ENCODE results near the gene MAGI3.
"Not testable (repeated sequence)": the region's sequence is repeated elsewhere in the genome, so short reads cannot be mapped to it uniquely, and the experiment has no call there.

MAGI3 gene

DNA sequence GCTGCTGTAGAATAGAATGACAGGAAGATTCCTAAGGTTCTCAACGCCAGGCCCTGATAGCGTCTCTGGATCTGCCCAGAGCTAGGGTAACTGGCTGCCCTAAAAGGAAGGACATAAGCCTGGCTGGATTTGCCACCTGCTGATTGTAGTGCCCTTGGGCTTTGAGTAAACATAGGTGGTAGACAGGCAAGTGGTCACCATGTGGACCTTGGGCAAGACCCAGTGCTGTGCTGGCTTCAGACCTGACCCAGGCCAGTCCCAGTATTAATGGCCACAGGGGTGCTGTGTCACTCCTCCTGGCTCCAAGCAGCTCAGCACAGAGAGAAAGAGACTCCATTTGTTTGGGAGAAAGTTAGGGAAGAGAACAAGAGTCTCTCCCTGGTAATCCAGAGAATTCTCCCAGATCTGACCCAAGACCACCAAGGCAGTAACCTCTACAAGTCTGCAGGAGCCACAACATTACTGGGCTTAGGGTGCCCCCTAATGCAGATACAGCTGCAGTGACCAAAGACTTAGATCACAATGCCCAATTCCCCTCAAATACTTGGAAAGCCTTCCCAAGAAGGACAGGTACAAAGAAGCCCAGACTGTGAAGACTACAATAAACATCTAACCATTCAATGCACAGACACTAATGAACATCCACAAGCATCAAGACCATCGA is 324.4 kb downstream of the MAGI3 start:
- no peak for DNase-seq

GRCh38 chr1:113717506-113717905 is 327.2 kb downstream of the MAGI3 start:
- not testable (repeated sequence) for DNase-seq

DNA sequence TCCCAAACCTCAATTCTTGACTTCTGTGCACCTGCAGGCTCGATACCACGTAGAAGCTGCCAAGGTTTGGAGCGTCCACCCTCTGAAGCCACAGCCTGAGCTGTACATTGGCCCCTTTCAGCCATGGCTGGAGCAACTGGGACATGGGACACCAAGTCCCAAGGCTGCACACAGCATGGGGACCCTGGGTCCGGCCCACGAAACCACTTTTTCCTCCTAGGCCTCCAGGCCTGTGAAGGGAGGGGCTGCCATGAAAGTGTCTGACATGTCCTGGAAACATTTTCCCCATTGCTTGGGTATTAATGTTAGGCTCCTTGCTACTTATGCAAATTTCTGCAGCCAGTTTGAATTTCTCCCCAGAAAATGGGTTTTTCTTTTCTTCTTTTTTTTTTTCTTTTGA is 328.3 kb downstream of the MAGI3 start:
- not testable (repeated sequence) for DNase-seq

DNA sequence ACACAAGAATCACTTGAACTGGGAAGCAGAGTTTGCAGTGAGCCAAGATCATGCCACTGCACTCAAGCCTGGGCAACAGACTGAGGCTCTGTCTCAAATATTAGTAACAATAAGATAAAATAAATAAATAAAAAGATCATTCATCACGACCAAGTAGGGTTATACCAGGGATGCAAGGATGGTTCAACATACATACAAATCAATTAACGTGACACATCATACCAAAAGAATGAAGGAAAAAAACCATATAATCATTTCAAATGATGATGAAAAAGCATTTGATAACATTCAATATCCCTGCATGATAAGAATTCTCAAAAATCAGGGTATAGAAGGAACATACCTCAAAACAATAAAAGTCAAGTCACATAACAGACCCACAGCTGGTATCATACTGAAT is 330.7 kb downstream of the MAGI3 start:
- no peak for DNase-seq

DNA sequence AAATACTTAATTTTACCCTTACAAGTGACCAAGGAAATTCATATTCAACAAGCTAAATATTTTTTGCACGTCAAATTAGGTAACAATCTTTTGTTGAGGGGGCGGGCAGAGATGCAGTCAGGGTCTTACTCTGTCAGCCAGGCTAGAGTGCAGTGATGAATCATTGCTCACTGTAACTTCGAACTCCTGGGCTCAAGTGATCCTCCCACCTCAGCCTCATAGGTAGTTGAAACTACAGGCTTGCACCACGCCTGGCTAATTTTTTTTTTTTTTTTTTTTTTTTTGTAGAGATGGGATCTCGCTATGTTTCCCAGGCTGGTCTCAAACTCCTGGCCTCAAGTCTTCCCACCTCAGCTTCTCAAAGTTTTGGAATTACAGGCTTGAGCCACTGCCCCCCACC is 342.5 kb downstream of the MAGI3 start:
- no peak for DNase-seq

GRCh38 chr1:113734357-113735055 is 344.2 kb downstream of the MAGI3 start:
- DNase-seq = no peak

Measured in GDM1 (cell line).